Panc1 (cell line): ENCODE measurements around the gene DNAL4. TPM values are rescaled to one million over a fixed set of nuclear protein-coding genes. Genes with fewer than 3 reads are reported as not detected.

Experiments used
- ATAC-seq: fragments of 200-7000 bp; cut with Tn5 transposase; 2 replicates; pipeline ENCODE4 v1.9.1; 2020; ENCODE audit warnings: mild to moderate bottlenecking, moderate library complexity
- BruUV-seq: library from RNA; stranded (reverse); fragments of 400-500 nt; replicated peaks from 2 replicates; lab custom pipeline; 2021; lab: Mats Ljungman, UMichigan
- CTCF ChIA-PET: fragments of 300-600 bp; sonication (Branson Sonifier 250); formaldehyde crosslinking; loops from one replicate; lab custom pipeline; 2022; ENCODE audit warnings: antibody characterized with exemption; lab: Charles Lee
- POLR2A ChIA-PET: fragments of 300-600 bp; sonication (Branson Sonifier 250); formaldehyde crosslinking; loops from one replicate; lab custom pipeline; 2022; ENCODE audit warnings: antibody characterized with exemption; lab: Charles Lee
- DNase-seq: peaks from one replicate; pipeline ENCODE4 v3.0.0-alpha.2; 2010; ENCODE audit warnings: low read depth, low spot score
- H3K27ac ChIP-seq: 2 replicates; pipeline ENCODE4 v1.5.1; 2011; ENCODE audit warnings: mild to moderate bottlenecking, low read length, inconsistent platforms
- H3K27me3 ChIP-seq: fragments of 200-500 bp; sonication (Bioruptor generic); 2 replicates; pipeline ENCODE4 v1.6.0; 2014; ENCODE audit warnings: low read length, inconsistent platforms; ENCODE audit not compliant: control insufficient read depth, insufficient read depth
- H3K36me3 ChIP-seq: fragments of 200-500 bp; sonication (Bioruptor generic); 2 replicates; pipeline ENCODE4 v1.5.1; 2014; ENCODE audit warnings: inconsistent platforms, mild to moderate bottlenecking, low read length, moderate library complexity; ENCODE audit not compliant: control insufficient read depth, insufficient read depth
- H3K4me1 ChIP-seq: 2 replicates; pipeline ENCODE4 v1.5.1; 2011; ENCODE audit warnings: inconsistent platforms, mild to moderate bottlenecking, low read length, moderate library complexity; ENCODE audit not compliant: control insufficient read depth, insufficient read depth
- H3K4me3 ChIP-seq, 2 experiments: 2 replicates each; pipeline ENCODE4 v1.5.1; 2011 to 2012; ENCODE audit warnings: low read depth in 2 of 2, low read length in 2 of 2, mild to moderate bottlenecking in 2 of 2, inconsistent platforms in 1 of 2, moderate library complexity in 1 of 2
- H3K9me3 ChIP-seq: fragments of 200-500 bp; sonication (Bioruptor generic); 2 replicates; pipeline ENCODE4 v1.5.1; 2014; ENCODE audit warnings: low read depth, mild to moderate bottlenecking, inconsistent platforms, low read length, moderate library complexity; ENCODE audit not compliant: control insufficient read depth, insufficient read depth
- POLR2AphosphoS5 ChIP-seq: IDR thresholded peaks from 2 replicates; pipeline ENCODE4 v1.6.1; 2012; ENCODE audit warnings: mild to moderate bottlenecking, low read depth, low read length, moderate library complexity
- SIN3A ChIP-seq: IDR thresholded peaks from 2 replicates; pipeline ENCODE4 v1.6.1; 2012; ENCODE audit warnings: low read depth, mild to moderate bottlenecking, low read length, moderate library complexity, borderline replicate concordance; ENCODE audit not compliant: insufficient read depth
- TCF7L2 ChIP-seq: IDR thresholded peaks from 2 replicates; pipeline ENCODE4 v1.6.1; 2011; ENCODE audit warnings: mild to moderate bottlenecking, low read depth, low read length, inconsistent platforms
- in situ Hi-C: cut with HindIII; loops from 2 replicates; pipeline ENCODE4 v1.10.0; 2016; ENCODE audit warnings: low sequenced_read_pairs, low pct_unique_long_range_greater_than_20kb
- intact Hi-C: fragments of 100-400 bp; cut with micrococcal nuclease; formaldehyde crosslinking; loops from one replicate; pipeline ENCODE4 v1.10.0; 2022; ENCODE audit not compliant: unreplicated experiment
- total RNA-seq: library from RNA; stranded (reverse); gene quantifications from one replicate; pipeline ENCODE4 v1.2.1, GENCODE V29; 2021; ENCODE audit not compliant: unreplicated experiment
- TF ChIP-seq, protein P1 (sequence below), 2 experiments: IDR thresholded peaks; 2 replicates each; pipeline ENCODE4 v1.6.1; 2011 to 2012; ENCODE audit warnings: low read depth in 2 of 2, control low read depth in 1 of 2, low read length in 1 of 2, mild to moderate bottlenecking in 1 of 2, moderate library complexity in 1 of 2; ENCODE audit not compliant: insufficient read depth in 1 of 2
- TF ChIP-seq, protein P2 (sequence below): fragments of 450-650 bp; IDR thresholded peaks from 2 replicates; pipeline ENCODE4 v1.5.1; 2017; ENCODE audit warnings: mild to moderate bottlenecking

The DNAL4 gene
- total RNA-seq, 1 experiment from 2014 or later: 10.5 TPM

GRCh38 chr22:38762551-38762983 lies 31.4 kb downstream of the DNAL4 start:
- DNase-seq: no peak
- Histone ChIP-seq H3K9me3 (no peaks in the 10 kb centered on the region), H3K4me1 (no peaks in the 10 kb centered on the region; the same call in 1 of the 2 replicates), H3K27ac (no peak overlapping the region), H3K36me3 (no peaks in the 10 kb centered on the region), H3K4me3 (no peak overlapping the region), H3K27me3 (no peaks in the 10 kb centered on the region)
- ChIA-PET CTCF (interaction anchor here (0.6 to 0.7 kb wide), 2 partner anchors 47 to 190 kb away, joined by 4 to 8 read pairs; no protein-coding TSS in a partner anchor), POLR2A (no interaction called here)
- no peak for ATAC-seq
- intact Hi-C loops (no loop called here), in situ Hi-C loops (no loop called here)
- no TSS peak for BruUV-seq
- TF ChIP-seq SIN3A (no peak), POLR2AphosphoS5 (no peak), TCF7L2 (no peak)
- TF ChIP-seq, protein P1, sequence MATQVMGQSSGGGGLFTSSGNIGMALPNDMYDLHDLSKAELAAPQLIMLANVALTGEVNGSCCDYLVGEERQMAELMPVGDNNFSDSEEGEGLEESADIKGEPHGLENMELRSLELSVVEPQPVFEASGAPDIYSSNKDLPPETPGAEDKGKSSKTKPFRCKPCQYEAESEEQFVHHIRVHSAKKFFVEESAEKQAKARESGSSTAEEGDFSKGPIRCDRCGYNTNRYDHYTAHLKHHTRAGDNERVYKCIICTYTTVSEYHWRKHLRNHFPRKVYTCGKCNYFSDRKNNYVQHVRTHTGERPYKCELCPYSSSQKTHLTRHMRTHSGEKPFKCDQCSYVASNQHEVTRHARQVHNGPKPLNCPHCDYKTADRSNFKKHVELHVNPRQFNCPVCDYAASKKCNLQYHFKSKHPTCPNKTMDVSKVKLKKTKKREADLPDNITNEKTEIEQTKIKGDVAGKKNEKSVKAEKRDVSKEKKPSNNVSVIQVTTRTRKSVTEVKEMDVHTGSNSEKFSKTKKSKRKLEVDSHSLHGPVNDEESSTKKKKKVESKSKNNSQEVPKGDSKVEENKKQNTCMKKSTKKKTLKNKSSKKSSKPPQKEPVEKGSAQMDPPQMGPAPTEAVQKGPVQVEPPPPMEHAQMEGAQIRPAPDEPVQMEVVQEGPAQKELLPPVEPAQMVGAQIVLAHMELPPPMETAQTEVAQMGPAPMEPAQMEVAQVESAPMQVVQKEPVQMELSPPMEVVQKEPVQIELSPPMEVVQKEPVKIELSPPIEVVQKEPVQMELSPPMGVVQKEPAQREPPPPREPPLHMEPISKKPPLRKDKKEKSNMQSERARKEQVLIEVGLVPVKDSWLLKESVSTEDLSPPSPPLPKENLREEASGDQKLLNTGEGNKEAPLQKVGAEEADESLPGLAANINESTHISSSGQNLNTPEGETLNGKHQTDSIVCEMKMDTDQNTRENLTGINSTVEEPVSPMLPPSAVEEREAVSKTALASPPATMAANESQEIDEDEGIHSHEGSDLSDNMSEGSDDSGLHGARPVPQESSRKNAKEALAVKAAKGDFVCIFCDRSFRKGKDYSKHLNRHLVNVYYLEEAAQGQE (IDR thresholded peaks at IDR 0.05; ENCODE audit: insufficient read depth in 1 of 2, low read depth in 2 of 2, low read length in 1 of 2): no peak
- TF ChIP-seq, protein P2, sequence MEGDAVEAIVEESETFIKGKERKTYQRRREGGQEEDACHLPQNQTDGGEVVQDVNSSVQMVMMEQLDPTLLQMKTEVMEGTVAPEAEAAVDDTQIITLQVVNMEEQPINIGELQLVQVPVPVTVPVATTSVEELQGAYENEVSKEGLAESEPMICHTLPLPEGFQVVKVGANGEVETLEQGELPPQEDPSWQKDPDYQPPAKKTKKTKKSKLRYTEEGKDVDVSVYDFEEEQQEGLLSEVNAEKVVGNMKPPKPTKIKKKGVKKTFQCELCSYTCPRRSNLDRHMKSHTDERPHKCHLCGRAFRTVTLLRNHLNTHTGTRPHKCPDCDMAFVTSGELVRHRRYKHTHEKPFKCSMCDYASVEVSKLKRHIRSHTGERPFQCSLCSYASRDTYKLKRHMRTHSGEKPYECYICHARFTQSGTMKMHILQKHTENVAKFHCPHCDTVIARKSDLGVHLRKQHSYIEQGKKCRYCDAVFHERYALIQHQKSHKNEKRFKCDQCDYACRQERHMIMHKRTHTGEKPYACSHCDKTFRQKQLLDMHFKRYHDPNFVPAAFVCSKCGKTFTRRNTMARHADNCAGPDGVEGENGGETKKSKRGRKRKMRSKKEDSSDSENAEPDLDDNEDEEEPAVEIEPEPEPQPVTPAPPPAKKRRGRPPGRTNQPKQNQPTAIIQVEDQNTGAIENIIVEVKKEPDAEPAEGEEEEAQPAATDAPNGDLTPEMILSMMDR: no peak

GRCh38 chr22:38761202-38762162 lies 32.5 kb downstream of the DNAL4 start:
- Histone ChIP-seq H3K27ac (no peak overlapping the region), H3K36me3 (no peaks in the 10 kb centered on the region), H3K4me1 (peaks cover 3% of the 10 kb centered on the region; the same call in 1 of the 2 replicates), H3K9me3 (no peaks in the 10 kb centered on the region), H3K4me3 (no peak overlapping the region), H3K27me3 (no peaks in the 10 kb centered on the region)
- ATAC-seq (peak; percentile 38; the same call in 1 of the 2 replicates), DNase-seq (no peak)
- CTCF ChIA-PET: interaction anchor here (0.6 kb wide), 1 partner anchor 191 kb away, joined by 4 read pairs; no protein-coding TSS in a partner anchor
- in situ Hi-C loops: no loop called here
- TF ChIP-seq, protein P1 (IDR thresholded peaks at IDR 0.05; ENCODE audit: insufficient read depth in 1 of 2, low read depth in 2 of 2, low read length in 1 of 2): no peak
- TF ChIP-seq POLR2AphosphoS5 (no peak), TCF7L2 (no peak), SIN3A (no peak)
- TF ChIP-seq, protein P2: no peak
- POLR2A ChIA-PET: interaction anchor here (0.7 kb wide), 1 partner anchor 23 kb away, joined by 4 read pairs; no protein-coding TSS in a partner anchor
- BruUV-seq: no TSS peak
- intact Hi-C loops: no loop called here
